Hematopoietic multipotent progenitor cell treated with erythropoietin and hydrocortisone succinate and interleukin-3 and kit ligand, for 8 days (in vitro differentiated cells): ENCODE results near the gene ATXN2.
A peak's percentile ranks its signal among the peaks of the same experiment; 100 is the strongest.
"Not testable (repeated sequence)": the region's sequence is repeated elsewhere in the genome, so short reads cannot be mapped to it uniquely, and the experiment has no call there.

Experiments
- DNase-seq: peaks from one replicate; pipeline ENCODE4 v3.0.0-alpha.2; 2015

The ATXN2 gene

DNA sequence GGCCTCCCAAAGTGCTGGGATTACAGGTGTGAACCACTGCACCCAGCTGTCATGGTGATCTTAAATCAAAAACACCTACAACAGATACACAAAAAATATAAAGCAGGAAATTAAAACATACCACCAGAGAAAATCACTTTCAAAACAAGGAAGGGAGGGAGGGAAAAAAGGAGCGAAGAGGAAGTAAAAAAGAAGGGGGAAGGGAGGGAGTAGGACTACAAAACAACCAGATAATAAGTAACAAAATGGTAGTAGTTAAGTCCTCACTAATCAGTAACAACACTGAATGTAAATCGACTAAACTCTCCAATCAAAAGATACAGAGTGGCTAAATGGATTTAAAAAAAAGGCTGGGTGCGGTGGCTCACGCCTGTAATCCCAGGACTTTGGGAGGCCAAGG, 104.4 kb downstream of the ATXN2 start:
- DNase-seq, result no peak

DNA sequence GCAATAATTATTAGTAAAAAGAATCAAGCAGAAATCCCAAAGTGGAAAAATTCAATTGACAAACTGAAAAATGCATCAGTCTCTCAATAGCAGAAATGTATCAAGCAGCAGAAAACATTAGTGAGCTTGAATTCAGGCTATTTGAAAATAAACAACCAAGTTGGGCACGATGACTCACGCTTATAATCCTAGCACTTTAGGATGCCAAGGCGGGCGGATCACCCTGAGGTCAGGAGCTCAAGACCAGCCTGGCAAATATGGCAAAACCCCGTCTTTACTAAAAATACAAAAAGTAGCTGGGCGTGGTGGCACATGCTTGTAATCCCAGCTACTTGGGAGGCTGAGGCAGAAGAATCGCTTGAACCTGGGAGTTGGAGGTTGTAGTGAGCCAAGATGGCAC, 106.1 kb downstream of the ATXN2 start:
- not testable (repeated sequence) for DNase-seq

DNA sequence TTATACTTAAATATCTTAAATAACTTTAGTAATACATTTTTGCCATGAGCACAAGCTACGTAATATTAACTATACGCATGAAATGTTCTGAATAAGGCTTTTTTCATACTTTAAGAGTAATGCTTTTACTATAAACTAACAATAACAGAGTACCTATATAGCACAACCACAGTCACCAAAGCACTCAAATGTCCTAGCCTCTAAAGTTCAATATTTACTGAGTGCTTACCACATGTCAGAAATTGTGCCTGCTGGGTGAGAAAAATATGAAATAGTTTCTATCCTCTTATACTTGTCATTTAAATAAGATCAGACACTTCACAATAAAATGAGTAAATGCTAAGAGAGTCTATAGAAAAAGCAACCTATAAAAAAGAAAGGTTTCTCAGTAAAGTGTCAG, 110.3 kb downstream of the ATXN2 start:
- no peak for DNase-seq

DNA sequence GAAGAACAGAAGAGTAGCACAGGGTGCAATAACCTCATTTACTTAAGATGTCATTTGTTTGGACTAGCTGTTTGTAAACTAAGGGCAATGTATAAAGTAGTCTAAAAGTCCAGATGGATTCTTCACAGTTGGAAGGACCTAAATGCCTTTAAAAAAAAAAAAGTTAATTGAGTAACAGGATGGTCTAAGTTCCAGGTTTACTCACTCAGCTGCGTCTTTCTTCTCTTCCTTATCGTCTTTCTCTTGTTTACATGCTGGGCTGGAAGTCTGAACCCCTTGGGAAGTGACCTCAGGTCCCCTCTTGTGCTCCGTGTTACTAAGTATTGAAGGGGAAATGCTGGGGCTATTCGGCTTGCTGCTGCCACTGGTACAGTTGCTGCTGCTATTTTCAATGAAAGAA, 110.8 kb downstream of the ATXN2 start:
- no peak for DNase-seq

DNA sequence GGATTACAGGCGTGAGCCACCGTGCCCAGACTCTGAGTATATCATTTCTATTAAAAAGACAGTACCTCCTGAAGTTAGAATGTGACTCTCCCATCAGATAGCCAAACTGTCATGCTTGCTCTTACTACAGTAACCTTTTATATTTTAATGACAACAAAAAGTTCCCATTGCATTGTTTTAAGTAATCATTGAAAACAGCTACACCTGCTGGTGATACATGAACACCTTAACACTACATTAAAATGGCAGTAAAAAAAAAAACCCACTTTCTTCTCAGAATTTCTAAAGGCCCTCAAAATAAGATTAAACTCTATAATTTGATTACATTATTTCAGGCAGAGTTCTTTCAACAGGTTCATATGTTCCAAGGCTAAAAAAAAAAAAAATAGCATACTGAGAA, 116.7 kb downstream of the ATXN2 start:
- peak; percentile 32 for DNase-seq

GRCh38 chr12:111471236-111471635, 127.9 kb downstream of the ATXN2 start:
- peak; percentile 82 for DNase-seq

GRCh38 chr12:111469401-111469800, 129.7 kb downstream of the ATXN2 start:
- DNase-seq, result no peak

GRCh38 chr12:111467857-111468241, 131.3 kb downstream of the ATXN2 start:
- no peak for DNase-seq

- no peak for DNase-seq
Observed at GRCh38 chr12:111467092-111467856, 131.8 kb downstream of the ATXN2 start.

DNA sequence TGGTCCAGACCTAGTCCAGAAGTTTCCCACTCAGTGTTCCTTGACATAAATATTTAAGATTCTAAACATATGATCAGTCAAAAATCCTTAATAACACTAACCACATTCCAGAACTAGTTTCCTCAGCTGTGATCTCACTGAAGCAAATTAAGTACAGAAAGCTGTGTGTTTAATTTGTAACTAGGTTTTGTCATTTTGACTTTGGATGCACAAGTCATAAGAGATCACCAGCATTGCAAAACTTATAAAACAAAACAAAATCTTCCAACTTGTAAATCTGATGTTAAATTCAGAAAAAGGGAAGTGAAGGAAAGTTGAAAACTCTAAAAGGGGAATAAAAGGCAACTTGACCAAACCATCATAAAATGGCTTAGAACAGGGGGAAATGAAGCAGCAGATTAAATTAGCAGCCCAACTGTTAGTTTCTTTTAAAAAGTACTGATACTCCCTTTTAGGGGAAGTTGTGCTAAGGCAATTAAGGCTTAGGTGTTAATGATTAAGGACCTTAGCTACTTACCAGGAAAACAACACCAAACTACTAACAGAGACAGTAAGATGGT, 136.8 kb downstream of the ATXN2 start:
- DNase-seq, result no peak

DNA sequence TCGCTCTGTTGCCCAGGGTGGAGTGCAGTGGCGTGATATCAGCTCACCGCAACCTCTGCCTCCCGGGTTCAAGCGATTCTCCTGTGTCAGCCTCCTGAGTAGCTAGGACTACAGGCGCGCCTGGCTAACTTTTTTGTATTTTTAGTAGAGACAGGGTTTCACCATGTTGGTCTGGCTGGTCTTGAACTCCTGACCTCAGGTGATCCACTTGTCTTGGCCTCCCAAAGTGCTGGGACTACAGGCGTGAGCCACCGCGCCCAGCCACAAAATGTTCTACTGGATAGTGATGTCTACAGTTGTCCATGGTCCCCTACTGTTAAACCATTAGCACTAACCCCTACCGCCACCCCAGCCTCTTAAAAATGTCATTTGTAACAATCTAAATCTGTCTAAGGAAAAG, 139.0 kb downstream of the ATXN2 start:
- not testable (repeated sequence) for DNase-seq

- DNase-seq, result no peak
Observed at GRCh38 chr12:111458546-111459172, 140.5 kb downstream of the ATXN2 start.

DNA sequence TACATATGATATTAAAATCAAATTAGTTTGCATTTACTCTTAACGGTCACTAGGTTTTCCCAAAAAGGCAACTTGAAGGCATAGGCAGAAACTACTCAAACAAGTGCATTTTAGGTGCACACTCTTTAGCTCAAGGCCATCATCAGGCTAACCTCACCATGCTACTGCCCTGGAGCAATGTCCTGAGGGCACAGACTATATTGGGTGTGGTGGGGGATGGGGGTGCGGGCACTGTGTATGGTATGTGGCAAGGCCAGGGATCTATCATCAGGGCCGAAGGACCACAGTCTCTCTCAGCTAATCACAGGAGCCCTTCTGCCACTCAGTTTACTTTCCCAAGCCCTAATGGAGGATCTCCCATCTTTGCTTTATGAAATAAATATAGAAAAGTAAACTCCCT, 141.5 kb downstream of the ATXN2 start:
- no peak for DNase-seq

DNA sequence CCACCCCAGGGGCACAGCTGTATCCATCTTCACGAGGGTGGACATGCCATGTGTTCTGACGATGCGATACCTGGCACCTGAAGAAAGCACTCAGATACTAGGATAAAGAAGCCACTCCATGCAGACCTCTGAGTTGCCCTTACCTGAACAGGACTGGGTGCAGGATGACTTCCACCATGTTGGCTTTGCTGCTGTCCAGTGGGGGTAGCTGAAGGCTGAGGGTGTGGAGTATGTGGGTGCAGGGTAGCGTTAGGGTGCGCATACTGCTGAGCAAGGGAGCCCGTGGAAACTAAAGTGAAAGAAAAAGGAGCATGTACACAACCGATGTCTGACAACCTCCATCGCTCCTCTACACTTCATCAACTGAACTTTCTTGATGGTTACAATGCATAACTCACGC, 142.0 kb downstream of the ATXN2 start:
- DNase-seq, result no peak

- DNase-seq, result no peak
Observed at GRCh38 chr12:111455448-111456320, 143.4 kb downstream of the ATXN2 start.

- no peak for DNase-seq
Observed at GRCh38 chr12:111454716-111455447, 144.2 kb downstream of the ATXN2 start.

DNA sequence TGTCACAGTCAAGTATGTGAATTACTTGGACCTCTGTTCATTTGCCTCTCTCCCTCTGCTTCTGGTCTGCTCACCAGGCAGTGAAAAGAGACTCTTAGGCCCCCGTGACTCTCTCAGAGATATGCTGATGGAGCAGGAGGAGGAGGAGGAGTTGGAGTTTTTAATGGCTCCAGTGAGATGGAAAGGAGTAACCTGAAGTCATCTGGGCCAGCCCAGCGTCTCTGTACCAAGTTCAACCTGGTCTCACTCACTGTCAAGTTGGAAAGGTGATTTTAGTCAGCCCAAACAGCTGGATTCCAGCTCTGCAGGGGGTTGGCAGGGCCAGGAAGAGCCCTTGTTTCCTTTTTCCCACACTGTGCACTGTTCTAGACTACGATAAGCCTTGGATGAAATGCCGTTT, 144.8 kb downstream of the ATXN2 start:
- no peak for DNase-seq

DNA sequence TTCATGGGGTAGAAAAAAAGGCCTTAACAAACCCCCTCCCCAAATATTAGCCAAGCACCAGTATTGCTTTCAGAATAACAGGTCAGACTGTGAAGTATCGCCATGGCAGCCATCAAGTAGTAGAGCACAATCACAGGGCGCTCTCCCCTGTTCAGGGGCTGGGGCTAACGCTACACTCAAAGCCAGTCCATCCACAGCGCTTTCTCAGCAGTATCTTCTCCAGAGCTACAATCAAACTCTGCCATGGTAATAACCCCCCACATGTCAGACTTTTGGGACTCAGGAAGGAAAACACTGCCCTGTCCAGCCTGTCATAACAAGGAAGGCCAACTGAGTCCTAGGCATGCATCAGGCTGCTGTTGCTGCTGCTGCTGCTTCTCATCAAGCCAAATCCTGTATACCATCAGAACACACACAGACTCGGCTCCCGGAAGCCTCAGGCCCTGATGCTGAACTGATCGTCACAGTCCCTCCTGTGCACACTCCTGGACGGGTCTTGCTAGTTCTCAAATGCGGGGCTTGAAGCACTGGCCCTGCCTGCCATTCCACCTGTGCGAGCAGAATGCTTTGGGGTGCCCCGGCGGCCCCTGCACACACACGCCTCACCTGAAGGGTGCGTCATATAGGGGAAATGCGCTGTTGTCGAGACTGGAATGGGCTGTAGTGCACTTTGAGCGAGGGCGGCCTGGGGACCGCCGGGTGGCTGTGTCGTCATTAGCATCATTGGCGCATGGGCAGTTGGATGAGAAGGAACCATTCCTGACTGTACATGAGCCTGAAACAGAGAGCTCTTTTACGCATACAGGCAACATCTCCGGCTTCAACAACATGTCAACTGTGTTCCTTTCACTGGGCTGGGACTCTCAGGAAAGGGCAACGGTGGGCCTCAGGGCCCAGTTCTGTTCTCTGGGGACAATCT, 145.8 kb downstream of the ATXN2 start:
- DNase-seq, result no peak

DNA sequence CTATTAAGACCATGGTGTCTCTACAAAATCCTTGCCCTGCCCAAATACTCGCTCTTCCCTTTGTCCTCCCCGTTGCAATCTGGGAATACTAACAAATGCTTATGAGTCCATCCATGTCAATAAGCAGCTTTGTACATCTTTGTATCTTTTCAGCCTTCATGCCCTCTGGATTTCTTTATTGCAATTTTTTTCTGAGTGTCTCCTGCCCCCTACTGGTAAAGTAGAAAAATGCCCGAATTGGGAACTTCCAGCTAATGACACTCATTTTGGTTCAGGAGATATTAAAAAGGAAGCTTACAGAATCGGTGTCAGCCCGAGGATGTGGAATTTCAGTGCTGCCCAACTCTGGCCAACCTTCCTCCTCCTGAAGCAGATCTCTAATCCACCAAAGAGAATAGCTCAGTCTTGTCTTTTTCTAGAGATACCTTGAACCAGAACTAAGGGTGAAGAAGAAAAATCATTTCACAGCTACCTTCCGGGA, 147.4 kb downstream of the ATXN2 start:
- DNase-seq, result peak; percentile 80

GRCh38 chr12:111451232-111451631, 147.9 kb downstream of the ATXN2 start:
- DNase-seq, result no peak

- no peak for DNase-seq
Observed at GRCh38 chr12:111450676-111451075, 148.4 kb downstream of the ATXN2 start.
